HepG2 (cell line): Measurements from ENCODE around the gene ATOH8. TPM values are rescaled to one million over a fixed set of nuclear protein-coding genes. Genes with fewer than 3 reads are reported as not detected.

Experiments
- ARHGAP35 ChIP-seq: sonication (generic); formaldehyde crosslinking; IDR thresholded peaks from 2 replicates; pipeline ENCODE4 v1.9.0; 2022; ENCODE audit warnings: mild to moderate bottlenecking, inconsistent platforms, moderate library complexity, missing genetic modification reagents, borderline replicate concordance
- ARID2 ChIP-seq: sonication (generic); formaldehyde crosslinking; IDR thresholded peaks from 2 replicates; pipeline ENCODE4 v1.8.1; 2022; ENCODE audit warnings: mild to moderate bottlenecking, missing genetic modification reagents, borderline replicate concordance
- FOXM1 ChIP-seq: sonication (generic); formaldehyde crosslinking; IDR thresholded peaks from 2 replicates; pipeline ENCODE4 v1.5.0; 2020; ENCODE audit warnings: missing genetic modification reagents
- GABPB1 ChIP-seq: IDR thresholded peaks from 2 replicates; pipeline ENCODE4 v1.6.1; 2016; ENCODE audit warnings: mild to moderate bottlenecking, missing genetic modification reagents, moderate library complexity, missing compliant biosample characterization
- HNF4A ChIP-seq: sonication (generic); formaldehyde crosslinking; IDR thresholded peaks from 2 replicates; pipeline ENCODE4 v1.4.0; 2020; ENCODE audit warnings: missing genetic modification reagents
- HOXA5 ChIP-seq: sonication (generic); formaldehyde crosslinking; IDR thresholded peaks from 2 replicates; pipeline ENCODE4 v1.4.0; 2020; ENCODE audit warnings: missing genetic modification reagents
- KDM1A ChIP-seq: IDR thresholded peaks from 2 replicates; pipeline ENCODE4 v1.6.1; 2016; ENCODE audit warnings: missing compliant biosample characterization
- KLF12 ChIP-seq: sonication (generic); formaldehyde crosslinking; IDR thresholded peaks from 2 replicates; pipeline ENCODE4 v1.4.0; 2020; ENCODE audit warnings: missing genetic modification reagents, borderline replicate concordance
- KLF9 ChIP-seq: IDR thresholded peaks from 2 replicates; pipeline ENCODE4 v1.6.1; 2016; ENCODE audit warnings: low read depth
- MAZ ChIP-seq, 2 experiments: sonication (generic) in 1 of 2; formaldehyde crosslinking in 1 of 2; IDR thresholded peaks; 2 replicates each; pipeline versions ENCODE4 v1.5.0 to v1.6.1; 2012 to 2020; ENCODE audit warnings: low read depth in 2 of 2, mild to moderate bottlenecking in 2 of 2, borderline replicate concordance in 1 of 2, improper control_type of control experiment in 1 of 2, low read length in 1 of 2, missing genetic modification reagents in 1 of 2, moderate library complexity in 1 of 2
- MXI1 ChIP-seq: IDR thresholded peaks from 3 replicates; pipeline ENCODE4 v1.6.1; 2012; ENCODE audit warnings: low read depth, low read length, inconsistent platforms, borderline replicate concordance
- POLR2A ChIP-seq, 2 experiments: IDR thresholded peaks; 2 replicates each; pipeline ENCODE4 v1.6.1; 2011; ENCODE audit warnings: low read depth in 2 of 2, low read length in 2 of 2, mild to moderate bottlenecking in 1 of 2, moderate library complexity in 1 of 2; ENCODE audit not compliant: insufficient read depth in 1 of 2
- PRDM10 ChIP-seq: sonication (generic); formaldehyde crosslinking; IDR thresholded peaks from 2 replicates; pipeline ENCODE4 v1.4.0; 2020; ENCODE audit warnings: low read depth, missing genetic modification reagents
- RXRB ChIP-seq: IDR thresholded peaks from 2 replicates; pipeline ENCODE4 v1.6.1; 2016; ENCODE audit warnings: borderline replicate concordance, missing genetic modification reagents, missing compliant biosample characterization
- SSRP1 ChIP-seq: IDR thresholded peaks from 2 replicates; pipeline ENCODE4 v1.6.1; 2016; ENCODE audit warnings: control low read depth
- ZBTB3 ChIP-seq: sonication (generic); formaldehyde crosslinking; IDR thresholded peaks from 2 replicates; pipeline ENCODE4 v1.4.0; 2020; ENCODE audit warnings: low read depth, mild to moderate bottlenecking, moderate library complexity, missing genetic modification reagents, borderline replicate concordance
- ZBTB44 ChIP-seq: sonication (generic); formaldehyde crosslinking; IDR thresholded peaks from 2 replicates; pipeline ENCODE4 v1.4.0; 2020; ENCODE audit warnings: missing genetic modification reagents
- ZBTB7A ChIP-seq: sonication (generic); formaldehyde crosslinking; IDR thresholded peaks from 2 replicates; pipeline ENCODE4 v1.8.0; 2022; ENCODE audit warnings: mild to moderate bottlenecking, missing genetic modification reagents
- ZNF12 ChIP-seq: sonication (generic); formaldehyde crosslinking; IDR thresholded peaks from 2 replicates; pipeline ENCODE4 v1.5.0; 2020; ENCODE audit warnings: missing genetic modification reagents
- ZNF121 ChIP-seq: sonication (generic); formaldehyde crosslinking; IDR thresholded peaks from 2 replicates; pipeline ENCODE4 v1.5.0; 2020; ENCODE audit warnings: mild to moderate bottlenecking, missing genetic modification reagents
- ZNF20 ChIP-seq: sonication (generic); formaldehyde crosslinking; IDR thresholded peaks from 2 replicates; pipeline ENCODE4 v1.4.0; 2020; ENCODE audit warnings: mild to moderate bottlenecking, moderate library complexity, missing genetic modification reagents
- ZNF3 ChIP-seq: IDR thresholded peaks from 2 replicates; pipeline ENCODE4 v1.7.0; 2017; ENCODE audit warnings: inconsistent platforms
- ZNF776 ChIP-seq: sonication (generic); formaldehyde crosslinking; IDR thresholded peaks from 2 replicates; pipeline ENCODE4 v1.4.0; 2020; ENCODE audit warnings: mild to moderate bottlenecking, missing genetic modification reagents
- ZNF792 ChIP-seq: IDR thresholded peaks from 2 replicates; pipeline ENCODE4 v1.6.1; 2016
- polyA plus RNA-seq, 8 experiments: library from polyadenylated mRNA; depleted of rRNA in 3 of 8; stranded (reverse) in 7 of 8; unstranded in 1 of 8; fragments of >200 nt; fragmentation: Illumina TruSeq in 4 of 8; extraction: Trizol in 4 of 8; gene quantifications; 2 replicates each; pipeline versions ENCODE4 v1.2.1 to v1.2.3, GENCODE V29; 2011 to 2016; ENCODE audit warnings: low read depth in 4 of 8, missing spikeins in 1 of 8, mixed read lengths in 1 of 8; ENCODE audit not compliant: insufficient read depth in 1 of 8
- total RNA-seq, 5 experiments: library from RNA; depleted of rRNA; stranded (reverse); fragments of >200 nt; fragmentation: Illumina TruSeq; extraction: Trizol; gene quantifications; 2 replicates each; pipeline ENCODE4 v1.2.3, GENCODE V29; 2016; ENCODE audit warnings: low read depth in 1 of 5
- TF ChIP-seq, protein P1 (sequence below): sonication (generic); formaldehyde crosslinking; IDR thresholded peaks from 2 replicates; pipeline ENCODE4 v1.5.1; 2020; ENCODE audit warnings: missing genetic modification reagents, mild to moderate bottlenecking, borderline replicate concordance

The ATOH8 gene
- total and polyA plus RNA-seq, 2 of the 13 experiments (the other 11 are each of a cell fraction or from before 2014, with no cell fraction given), result 0.13 to 0.61 TPM

GRCh38 chr2:85799215-85799956, 45.6 kb downstream of the ATOH8 start (continued):
- TF ChIP-seq ZBTB44 (CRISPR knock-in tag), result no peak
- no peak for TF ChIP-seq ZNF121 (CRISPR knock-in tag)
- TF ChIP-seq ARID2 (CRISPR knock-in tag), result no peak
- no peak for TF ChIP-seq PRDM10
- no peak for TF ChIP-seq ZNF792 (CRISPR knock-in tag)
- no peak for TF ChIP-seq ARHGAP35 (CRISPR knock-in tag)
- TF ChIP-seq RXRB (CRISPR knock-in tag), result peak; percentile 72
- 0 out of 2 replicates have a peak, but pooled peaks have one; percentile 29 for TF ChIP-seq ZNF12 (CRISPR knock-in tag)
- TF ChIP-seq GABPB1, result 0 out of 2 replicates have a peak, but pooled peaks have one; percentile 14
- TF ChIP-seq POLR2A (IDR thresholded peaks at IDR 0.05; ENCODE audit: insufficient read depth in 1 of 2, low read depth in 2 of 2, low read length in 2 of 2), result no peak
- no peak for TF ChIP-seq SSRP1
- TF ChIP-seq HNF4A (CRISPR knock-in tag), result peak; percentile 91
- TF ChIP-seq, protein P1, sequence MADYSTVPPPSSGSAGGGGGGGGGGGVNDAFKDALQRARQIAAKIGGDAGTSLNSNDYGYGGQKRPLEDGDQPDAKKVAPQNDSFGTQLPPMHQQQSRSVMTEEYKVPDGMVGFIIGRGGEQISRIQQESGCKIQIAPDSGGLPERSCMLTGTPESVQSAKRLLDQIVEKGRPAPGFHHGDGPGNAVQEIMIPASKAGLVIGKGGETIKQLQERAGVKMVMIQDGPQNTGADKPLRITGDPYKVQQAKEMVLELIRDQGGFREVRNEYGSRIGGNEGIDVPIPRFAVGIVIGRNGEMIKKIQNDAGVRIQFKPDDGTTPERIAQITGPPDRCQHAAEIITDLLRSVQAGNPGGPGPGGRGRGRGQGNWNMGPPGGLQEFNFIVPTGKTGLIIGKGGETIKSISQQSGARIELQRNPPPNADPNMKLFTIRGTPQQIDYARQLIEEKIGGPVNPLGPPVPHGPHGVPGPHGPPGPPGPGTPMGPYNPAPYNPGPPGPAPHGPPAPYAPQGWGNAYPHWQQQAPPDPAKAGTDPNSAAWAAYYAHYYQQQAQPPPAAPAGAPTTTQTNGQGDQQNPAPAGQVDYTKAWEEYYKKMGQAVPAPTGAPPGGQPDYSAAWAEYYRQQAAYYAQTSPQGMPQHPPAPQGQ, result no peak
- TF ChIP-seq KDM1A, result 0 out of 2 replicates have a peak, but pooled peaks have one; percentile 31
- TF ChIP-seq ZBTB3 (CRISPR knock-in tag), result no peak
- no peak for TF ChIP-seq ZNF20 (CRISPR knock-in tag)
- no peak for TF ChIP-seq ZNF776 (CRISPR knock-in tag)
- no peak for TF ChIP-seq FOXM1
- TF ChIP-seq KLF9, result no peak
- TF ChIP-seq HOXA5 (CRISPR knock-in tag), result no peak
- TF ChIP-seq MXI1, result no peak; the same call in 2 of the 3 replicates
- 0 out of 2 replicates have a peak, but pooled peaks have one; percentile 18 for TF ChIP-seq MAZ (IDR thresholded peaks at IDR 0.05; ENCODE audit: borderline replicate concordance, low read depth, low read length)
- no peak for TF ChIP-seq MAZ (CRISPR knock-in tag; IDR thresholded peaks at IDR 0.05; ENCODE audit: low read depth)
- TF ChIP-seq ZNF3 (CRISPR knock-in tag), result no peak
- no peak for TF ChIP-seq KLF12 (CRISPR knock-in tag)
- TF ChIP-seq ZBTB7A (CRISPR knock-in tag), result peak; percentile 18; the same call in 1 of the 2 replicates
